Activated T-helper 1 cell treated with anti-CD3 and anti-CD28 coated beads, Interleukin-12 subunit alpha, Interleukin-12 subunit beta, Interleukin-2, Interleukin-4 antibody, amounts not matched to agents 30 ng/mL and 10 ng/mL and 1 ng/mL, durations not matched to agents 14 hours and 24 hours and 36 hours (primary cell): ENCODE data around the gene AP1S1. TPM values are rescaled to one million over a fixed set of nuclear protein-coding genes. Genes with fewer than 3 reads are reported as not detected.
A peak's percentile ranks its signal among the peaks of the same experiment; 100 is the strongest.
"Not testable (repeated sequence)": the region's sequence is repeated elsewhere in the genome, so short reads cannot be mapped to it uniquely, and the experiment has no call there.

Source experiments
- DNase-seq: peaks from one replicate; pipeline ENCODE4 v3.0.0; 2021; ENCODE audit warnings: low spot score
- H3K27ac Mint-ChIP-seq: one replicate; pipeline ENCODE4 v1.8.0; 2021; ENCODE audit warnings: mild to moderate bottlenecking, mixed read lengths
- H3K27me3 Mint-ChIP-seq: one replicate; pipeline ENCODE4 v1.8.0; 2022; ENCODE audit warnings: mild to moderate bottlenecking, moderate library complexity, mixed read lengths; ENCODE audit not compliant: insufficient read depth
- H3K36me3 Mint-ChIP-seq: one replicate; pipeline ENCODE4 v1.8.0; 2021; ENCODE audit warnings: low read depth, mixed read lengths
- H3K4me1 Mint-ChIP-seq: one replicate; pipeline ENCODE4 v1.8.0; 2021; ENCODE audit warnings: low read depth, mixed read lengths
- H3K4me3 Mint-ChIP-seq: one replicate; pipeline ENCODE4 v1.8.0; 2021; ENCODE audit warnings: mild to moderate bottlenecking, moderate library complexity, mixed read lengths
- H3K9me3 Mint-ChIP-seq: one replicate; pipeline ENCODE4 v1.8.0; 2021; ENCODE audit warnings: mixed read lengths
- intact Hi-C: fragments of 100-400 bp; cut with micrococcal nuclease; formaldehyde crosslinking; loops from one replicate; pipeline ENCODE4 v1.15.1; 2024
- total RNA-seq: library from RNA; stranded (reverse); gene quantifications from 2 replicates; pipeline ENCODE4 v1.2.3, GENCODE V29; 2022

AP1S1 gene
- total RNA-seq, 1 donor from 2014 or later, result 45.7 TPM

GRCh38 chr7:101116898-101117297 is 37.4 kb upstream of the AP1S1 start:
- Mint-ChIP-seq H3K4me1 (peaks cover 2% of the 10 kb centered on the region), H3K36me3 (no peaks in the 10 kb centered on the region), H3K4me3 (no peak overlapping the region), H3K27ac (no peak overlapping the region), H3K9me3 (no peaks in the 10 kb centered on the region), H3K27me3 (peaks cover 19% of the 10 kb centered on the region)
- DNase-seq, result no peak
- intact Hi-C loops, result no loop called here

- H3K4me1 Mint-ChIP-seq, result peaks cover 10% of the 10 kb centered on the region
Observed at GRCh38 chr7:101118856-101119255, 35.4 kb upstream of the AP1S1 start.

GRCh38 chr7:101119876-101120275 is 34.4 kb upstream of the AP1S1 start:
- Mint-ChIP-seq H3K27ac (no peak overlapping the region), H3K36me3 (no peaks in the 10 kb centered on the region), H3K9me3 (no peaks in the 10 kb centered on the region), H3K27me3 (peaks cover 33% of the 10 kb centered on the region), H3K4me3 (no peak overlapping the region), H3K4me1 (peaks cover 17% of the 10 kb centered on the region)
- intact Hi-C loops, result no loop called here
- DNase-seq, result no peak

More at GRCh38 chr7:101118856-101119255, 35.4 kb upstream of the AP1S1 start:
- no peak for DNase-seq
- no peaks in the 10 kb centered on the region for H3K9me3 Mint-ChIP-seq
- H3K4me3 Mint-ChIP-seq, result no peak overlapping the region
- H3K27me3 Mint-ChIP-seq, result peaks cover 28% of the 10 kb centered on the region
- no peak overlapping the region for H3K27ac Mint-ChIP-seq
- intact Hi-C loops, result no loop called here
- no peaks in the 10 kb centered on the region for H3K36me3 Mint-ChIP-seq

GRCh38 chr7:101120315-101120714 is 34.0 kb upstream of the AP1S1 start:
- intact Hi-C loops, result no loop called here
- H3K4me3 Mint-ChIP-seq, result no peak overlapping the region
- H3K27ac Mint-ChIP-seq, result no peak overlapping the region
- H3K4me1 Mint-ChIP-seq, result peaks cover 21% of the 10 kb centered on the region
- no peaks in the 10 kb centered on the region for H3K9me3 Mint-ChIP-seq
- DNase-seq, result no peak
- peaks cover 34% of the 10 kb centered on the region for H3K27me3 Mint-ChIP-seq
- H3K36me3 Mint-ChIP-seq, result no peaks in the 10 kb centered on the region

GRCh38 chr7:101121631-101121990 is 32.7 kb upstream of the AP1S1 start:
- H3K9me3 Mint-ChIP-seq, H3K36me3 Mint-ChIP-seq, intact Hi-C loops, H3K27ac Mint-ChIP-seq, DNase-seq: not testable (repeated sequence)
- Mint-ChIP-seq H3K27me3 (peaks cover 35% of the 10 kb centered on the region), H3K4me3 (peak overlapping the region; percentile 58), H3K4me1 (peaks cover 34% of the 10 kb centered on the region)

- intact Hi-C loops, result loop anchor here (2.0 kb wide), 1 partner anchor 15 kb away; no protein-coding TSS in a partner anchor
- Mint-ChIP-seq H3K9me3 (no peaks in the 10 kb centered on the region), H3K4me3 (peak overlapping the region; percentile 58), H3K27me3 (peaks cover 41% of the 10 kb centered on the region), H3K4me1 (peaks cover 41% of the 10 kb centered on the region), H3K36me3 (no peaks in the 10 kb centered on the region), H3K27ac (peak overlapping the region; percentile 50)
- DNase-seq, result no peak
Observed at GRCh38 chr7:101121991-101122932, 32.0 kb upstream of the AP1S1 start.

- H3K27me3 Mint-ChIP-seq, result peaks cover 47% of the 10 kb centered on the region
- intact Hi-C loops, result loop anchor here (2.0 kb wide), 1 partner anchor 14 kb away; no protein-coding TSS in a partner anchor
- DNase-seq, result no peak
- H3K27ac Mint-ChIP-seq, result no peak overlapping the region
- H3K4me1 Mint-ChIP-seq, result peaks cover 44% of the 10 kb centered on the region
- peak overlapping the region; percentile 1 for H3K4me3 Mint-ChIP-seq
- H3K9me3 Mint-ChIP-seq, result no peaks in the 10 kb centered on the region
- no peaks in the 10 kb centered on the region for H3K36me3 Mint-ChIP-seq
Observed at GRCh38 chr7:101122933-101123702, 31.2 kb upstream of the AP1S1 start.

GRCh38 chr7:101123703-101124068 is 30.6 kb upstream of the AP1S1 start:
- intact Hi-C loops, result loop anchor here (2.0 kb wide), 1 partner anchor 13 kb away; no protein-coding TSS in a partner anchor
- no peaks in the 10 kb centered on the region for H3K36me3 Mint-ChIP-seq
- no peak overlapping the region for H3K27ac Mint-ChIP-seq
- H3K4me3 Mint-ChIP-seq, result no peak overlapping the region
- no peak for DNase-seq
- H3K9me3 Mint-ChIP-seq, result no peaks in the 10 kb centered on the region
- H3K27me3 Mint-ChIP-seq, result peaks cover 43% of the 10 kb centered on the region
- H3K4me1 Mint-ChIP-seq, result peaks cover 44% of the 10 kb centered on the region

GRCh38 chr7:101124376-101125056 is 29.8 kb upstream of the AP1S1 start:
- H3K27ac Mint-ChIP-seq, result peak overlapping the region; percentile 82
- peak overlapping the region; percentile 34 for H3K4me3 Mint-ChIP-seq
- no peaks in the 10 kb centered on the region for H3K36me3 Mint-ChIP-seq
- peaks cover 47% of the 10 kb centered on the region for H3K27me3 Mint-ChIP-seq
- peaks cover 44% of the 10 kb centered on the region for H3K4me1 Mint-ChIP-seq
- intact Hi-C loops, result no loop called here
- no peak for DNase-seq
- H3K9me3 Mint-ChIP-seq, result no peaks in the 10 kb centered on the region

GRCh38 chr7:101125989-101126650 is 28.2 kb upstream of the AP1S1 start:
- no peaks in the 10 kb centered on the region for H3K36me3 Mint-ChIP-seq
- no peak for DNase-seq
- H3K27ac Mint-ChIP-seq, result peak overlapping the region; percentile 58
- H3K4me3 Mint-ChIP-seq, result no peak overlapping the region
- peaks cover 44% of the 10 kb centered on the region for H3K4me1 Mint-ChIP-seq
- intact Hi-C loops, result no loop called here
- H3K9me3 Mint-ChIP-seq, result no peaks in the 10 kb centered on the region
- peaks cover 49% of the 10 kb centered on the region for H3K27me3 Mint-ChIP-seq

GRCh38 chr7:101126651-101127459 is 27.4 kb upstream of the AP1S1 start, which contains the start of gene SERPINE1:
Gene SERPINE1, plus strand, starts transcription at chr7:101127104. Its CDS starts 1,290 bp downstream, at chr7:101128394.
- intact Hi-C loops, result no loop called here
- peak within 1 kb of the TSS; percentile 58 for H3K27ac Mint-ChIP-seq
- peaks cover 2% of the 10 kb centered on the region for H3K36me3 Mint-ChIP-seq
- peak; percentile 47 for DNase-seq
- peaks cover 49% of the 10 kb centered on the region for H3K27me3 Mint-ChIP-seq
- H3K4me1 Mint-ChIP-seq, result peaks cover 43% of the 10 kb centered on the region
- H3K9me3 Mint-ChIP-seq, result no peaks in the 10 kb centered on the region
- H3K4me3 Mint-ChIP-seq, result peak within 1 kb of the TSS; percentile 62
